Measurements from ENCODE around the gene FOLR2.

FOLR2 gene

DNA sequence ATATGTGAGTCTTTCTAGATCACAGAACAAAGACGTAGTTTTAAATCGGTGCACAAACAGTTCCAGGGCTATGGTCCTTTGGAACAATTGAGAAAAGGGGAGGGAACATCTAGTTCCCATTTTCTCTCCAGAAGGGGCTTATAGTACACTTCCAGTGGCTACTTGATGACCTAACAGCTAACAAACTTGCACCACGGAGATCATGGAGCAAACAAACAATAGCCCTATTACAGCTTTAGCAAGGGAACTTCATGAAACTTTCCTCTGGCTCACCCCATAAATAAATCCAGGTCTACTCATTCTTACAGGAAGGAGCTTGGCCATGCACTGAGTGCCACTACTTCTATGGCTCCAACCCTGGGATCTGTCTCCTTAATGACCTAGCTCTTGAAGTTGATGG is 8.3 kb upstream of the FOLR2 start:
- DNase-seq, result no peak

DNA sequence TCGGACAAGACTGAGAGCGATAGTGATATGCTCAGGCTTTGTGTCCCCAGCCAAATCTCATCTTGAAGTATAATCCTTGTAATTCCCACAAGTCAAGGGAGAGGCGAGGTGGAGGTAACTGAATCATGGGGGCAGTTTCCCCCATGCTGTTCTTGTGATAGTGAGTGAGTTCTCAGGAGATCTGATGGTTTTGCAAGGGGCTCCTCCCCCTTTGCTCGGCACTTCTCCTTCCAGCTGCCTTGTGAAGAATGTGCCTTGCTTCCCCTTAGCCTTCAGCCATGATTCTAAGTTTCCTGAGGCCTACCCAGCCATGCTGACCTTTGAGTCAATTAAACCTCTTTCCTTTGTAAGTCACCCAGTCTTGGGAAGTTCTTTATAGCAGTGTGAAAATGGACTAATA is 7.5 kb upstream of the FOLR2 start:
- no peak for DNase-seq

- DNase-seq, result no peak
Measured at GRCh38 chr11:72217841-72218240, 1.2 kb downstream of the FOLR2 start.

DNA sequence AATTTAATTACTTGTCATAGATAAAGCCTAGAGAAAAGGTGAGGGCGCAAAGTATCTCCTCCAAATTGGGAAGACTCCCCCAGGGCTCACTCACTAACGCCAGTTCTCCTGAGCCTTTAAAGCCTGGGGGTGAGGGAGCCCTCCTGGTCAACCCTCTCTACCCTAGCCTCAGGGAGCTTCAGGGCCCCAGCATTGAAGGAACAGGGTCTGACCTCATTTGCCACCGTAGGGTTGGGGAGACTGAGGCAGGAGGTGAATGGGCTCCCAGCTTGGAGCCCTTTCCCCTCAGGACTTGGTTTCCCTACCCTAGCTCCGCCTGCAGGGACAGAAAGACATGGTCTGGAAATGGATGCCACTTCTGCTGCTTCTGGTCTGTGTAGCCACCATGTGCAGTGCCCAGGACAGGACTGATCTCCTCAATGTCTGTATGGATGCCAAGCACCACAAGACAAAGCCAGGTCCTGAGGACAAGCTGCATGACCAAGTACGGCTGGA is 1.7 kb downstream of the FOLR2 start:
- DNase-seq, result no peak

DNA sequence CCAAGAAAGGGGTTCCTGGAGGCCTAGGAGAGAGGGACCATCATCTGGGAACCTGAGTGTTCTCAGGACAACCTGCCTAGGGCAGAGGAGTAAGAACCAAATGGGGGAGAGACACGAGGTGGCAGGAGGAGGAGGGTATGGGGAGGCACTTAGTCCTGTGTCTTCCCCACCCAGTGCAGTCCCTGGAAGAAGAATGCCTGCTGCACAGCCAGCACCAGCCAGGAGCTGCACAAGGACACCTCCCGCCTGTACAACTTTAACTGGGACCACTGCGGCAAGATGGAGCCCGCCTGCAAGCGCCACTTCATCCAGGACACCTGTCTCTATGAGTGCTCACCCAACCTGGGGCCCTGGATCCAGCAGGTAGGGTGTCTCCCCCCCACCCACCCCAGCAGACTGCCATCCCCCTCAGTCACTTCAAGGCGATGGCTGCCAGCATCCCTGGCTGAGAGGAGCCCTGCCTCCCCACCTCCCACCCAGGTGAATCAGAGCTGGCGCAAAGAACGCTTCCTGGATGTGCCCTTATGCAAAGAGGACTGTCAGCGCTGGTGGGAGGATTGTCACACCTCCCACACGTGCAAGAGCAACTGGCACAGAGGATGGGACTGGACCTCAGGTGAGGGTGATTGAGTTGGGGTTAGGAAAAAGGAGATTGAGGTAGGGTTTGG is 4.2 kb downstream of the FOLR2 start:
- DNase-seq, result no peak

DNA sequence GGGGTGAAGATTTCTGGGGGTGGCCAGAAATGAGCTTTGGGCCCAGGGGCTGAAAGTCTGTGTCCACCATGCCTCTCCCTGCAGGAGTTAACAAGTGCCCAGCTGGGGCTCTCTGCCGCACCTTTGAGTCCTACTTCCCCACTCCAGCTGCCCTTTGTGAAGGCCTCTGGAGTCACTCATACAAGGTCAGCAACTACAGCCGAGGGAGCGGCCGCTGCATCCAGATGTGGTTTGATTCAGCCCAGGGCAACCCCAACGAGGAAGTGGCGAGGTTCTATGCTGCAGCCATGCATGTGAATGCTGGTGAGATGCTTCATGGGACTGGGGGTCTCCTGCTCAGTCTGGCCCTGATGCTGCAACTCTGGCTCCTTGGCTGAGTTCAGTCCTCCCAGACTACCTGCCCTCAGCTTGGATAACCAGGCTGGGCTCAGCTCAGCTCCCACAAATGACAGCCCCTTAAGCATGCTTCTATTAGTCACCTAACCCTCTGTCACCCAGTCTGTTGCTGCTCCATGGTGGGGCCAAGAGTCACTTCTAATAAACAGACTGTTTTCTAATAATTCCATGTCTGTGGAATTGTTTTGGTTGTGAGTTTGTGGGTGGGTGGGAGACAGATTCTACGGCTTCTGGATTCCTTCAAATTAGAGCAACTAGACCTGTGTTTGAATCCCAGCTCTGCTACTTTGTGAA is 4.9 kb downstream of the FOLR2 start:
- no peak for DNase-seq

- no peak for DNase-seq
Measured at GRCh38 chr11:72222106-72222891, 5.7 kb downstream of the FOLR2 start.

DNA sequence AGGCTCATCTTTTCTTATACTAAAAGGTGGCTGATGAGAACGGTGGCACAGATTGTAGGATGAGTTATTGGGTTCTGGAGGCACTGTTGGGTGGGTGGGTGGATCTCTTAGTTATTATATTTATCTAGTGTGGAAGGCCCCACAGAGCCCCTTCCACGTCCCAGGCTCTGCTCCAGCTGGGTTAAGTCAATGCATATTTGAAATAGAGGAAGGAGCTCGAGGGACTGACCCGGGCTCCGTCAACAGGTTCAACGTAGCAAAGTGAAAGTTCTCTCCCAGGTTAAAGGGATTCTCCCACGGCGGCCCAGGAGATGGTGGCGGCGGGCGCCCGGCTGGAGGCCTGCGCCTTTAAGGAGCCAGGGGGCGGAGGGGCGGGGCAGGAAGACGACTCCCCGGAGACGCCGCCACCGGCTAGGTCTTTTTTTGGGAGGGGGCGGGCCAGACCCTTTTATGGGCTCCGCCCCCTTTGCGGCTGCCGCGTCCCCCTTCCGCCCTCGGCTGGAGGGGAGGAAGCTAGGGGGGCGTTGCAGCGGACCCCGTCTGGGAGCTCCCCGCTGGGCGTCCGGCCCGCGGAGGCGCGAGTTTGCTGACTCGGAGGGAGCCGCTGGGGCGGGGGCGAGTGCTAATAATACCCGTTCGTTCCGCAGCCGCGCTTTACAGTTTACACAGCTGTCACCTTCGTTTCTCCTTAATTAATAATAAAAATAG is 6.5 kb downstream of the FOLR2 start:
- DNase-seq, result peak; percentile 94

- DNase-seq, result peak; percentile 56
Measured at GRCh38 chr11:72223615-72224563, 7.3 kb downstream of the FOLR2 start.

DNA sequence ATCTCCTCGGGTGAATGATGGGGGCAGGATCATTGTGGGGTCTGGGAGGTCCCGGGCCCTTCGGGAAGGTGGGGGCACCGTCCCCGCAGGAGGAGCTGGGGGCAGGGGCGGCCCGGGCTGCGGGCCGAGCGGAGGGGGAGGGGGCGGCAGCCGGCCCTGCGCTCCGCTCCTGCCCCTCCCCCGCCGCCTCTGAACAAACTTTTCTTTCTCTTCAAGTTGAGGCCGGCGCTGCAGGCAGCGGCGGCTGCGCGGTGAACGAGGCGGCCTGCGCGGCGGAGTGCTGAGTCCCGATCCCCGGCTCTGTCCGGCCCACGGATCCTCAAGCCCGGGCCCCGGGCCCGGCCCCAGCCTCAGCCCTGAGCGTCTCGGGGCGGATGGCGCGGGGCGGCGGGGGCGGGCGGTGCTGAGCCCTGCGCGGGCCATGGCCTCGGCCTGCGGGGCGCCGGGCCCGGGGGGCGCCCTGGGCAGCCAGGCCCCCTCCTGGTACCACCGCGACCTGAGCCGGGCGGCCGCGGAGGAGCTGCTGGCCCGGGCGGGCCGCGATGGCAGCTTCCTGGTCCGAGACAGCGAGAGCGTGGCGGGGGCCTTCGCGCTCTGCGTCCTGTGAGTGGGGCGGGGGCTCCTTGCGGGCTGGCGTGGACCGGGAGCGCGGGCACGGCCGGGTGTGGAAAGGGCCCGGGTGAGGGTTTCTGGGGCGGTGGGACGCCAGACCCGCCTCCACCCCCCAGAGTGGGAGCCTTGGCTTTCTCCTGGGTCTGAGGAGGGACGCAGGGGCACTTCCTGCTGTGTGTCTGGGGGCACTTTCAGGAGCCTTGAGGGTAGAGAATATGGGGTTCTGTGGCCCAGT is 8.2 kb downstream of the FOLR2 start, which contains the start of gene INPPL1:
INPPL1 (plus strand) TSS at position 204 of the 847 bp plus-strand sequence; CDS start at position 422, 218 bp downstream.
- peak; percentile 60 for DNase-seq

DNA sequence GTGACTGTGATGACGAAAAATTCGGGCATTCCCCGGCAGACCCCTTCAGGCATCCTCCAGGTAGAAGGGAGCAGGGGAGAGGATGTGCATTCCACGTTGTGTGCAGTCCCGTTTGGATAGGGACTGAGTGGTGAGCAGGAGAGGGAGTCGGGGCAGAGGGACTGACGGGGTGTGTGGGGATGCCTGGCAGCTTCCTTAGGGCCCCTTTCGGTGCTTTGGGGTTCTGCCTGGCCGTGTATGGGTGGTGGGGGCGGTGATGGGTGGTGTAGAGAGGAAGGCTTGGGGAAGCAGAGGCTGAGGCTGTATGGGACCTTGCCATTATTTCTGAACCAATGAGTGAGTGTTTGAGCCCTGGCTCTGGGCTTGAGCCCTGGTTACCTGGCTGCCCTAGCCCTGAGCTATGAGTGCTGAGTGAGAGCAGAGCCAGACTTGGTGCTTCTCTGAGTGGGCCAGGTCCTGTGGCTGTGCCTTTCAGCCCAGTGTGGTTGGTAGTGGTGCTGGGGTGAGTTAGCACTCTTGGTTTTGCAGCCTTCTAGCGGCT is 8.9 kb downstream of the FOLR2 start:
- no peak for DNase-seq

- no peak for DNase-seq
Measured at GRCh38 chr11:72226701-72227100, 10.1 kb downstream of the FOLR2 start.

DNA sequence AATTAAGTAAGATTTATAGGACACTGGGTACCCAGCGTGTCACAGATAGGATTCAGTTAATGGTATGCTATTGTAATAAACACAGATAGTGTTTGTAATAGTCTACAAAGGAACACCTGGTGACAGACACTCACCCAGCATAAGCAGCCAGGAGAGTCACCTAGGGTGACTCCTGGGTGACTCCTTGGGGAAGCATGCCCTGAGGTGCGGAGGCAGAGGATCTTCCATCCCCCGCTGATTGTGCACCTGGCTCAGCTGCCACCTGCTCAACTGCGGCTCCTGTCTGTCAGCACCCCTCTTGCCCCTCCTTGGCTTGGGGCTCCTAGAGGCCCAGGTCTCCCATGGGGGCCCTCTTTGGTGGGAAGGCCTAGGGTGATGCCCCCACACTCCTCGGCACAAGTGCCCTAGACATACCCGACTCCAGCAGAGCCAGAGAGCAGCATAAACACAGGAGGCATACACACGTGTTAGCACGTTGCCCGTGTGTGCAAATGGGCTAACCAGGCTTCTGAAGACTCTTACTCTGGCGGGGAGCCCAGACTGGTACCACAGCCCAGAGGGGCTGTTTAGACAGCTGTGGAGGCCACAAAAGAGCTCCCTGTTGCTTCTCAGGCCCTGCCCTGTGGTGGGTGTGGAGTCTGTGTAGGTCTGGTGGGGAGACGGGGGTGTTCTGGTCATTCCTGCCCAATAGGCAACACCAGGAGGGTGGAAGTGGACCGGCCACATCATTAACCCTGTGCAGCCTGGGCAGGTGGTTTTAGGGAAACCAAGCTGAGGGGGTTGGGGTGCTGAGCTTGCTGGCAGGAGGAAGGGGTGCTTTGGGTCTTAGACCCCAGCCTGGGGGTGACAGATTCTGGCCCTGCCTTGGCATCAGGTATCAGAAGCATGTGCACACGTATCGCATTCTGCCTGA is 11.0 kb downstream of the FOLR2 start:
- no peak for DNase-seq

- no peak for DNase-seq
Measured at GRCh38 chr11:72228229-72228843, 11.7 kb downstream of the FOLR2 start.

DNA sequence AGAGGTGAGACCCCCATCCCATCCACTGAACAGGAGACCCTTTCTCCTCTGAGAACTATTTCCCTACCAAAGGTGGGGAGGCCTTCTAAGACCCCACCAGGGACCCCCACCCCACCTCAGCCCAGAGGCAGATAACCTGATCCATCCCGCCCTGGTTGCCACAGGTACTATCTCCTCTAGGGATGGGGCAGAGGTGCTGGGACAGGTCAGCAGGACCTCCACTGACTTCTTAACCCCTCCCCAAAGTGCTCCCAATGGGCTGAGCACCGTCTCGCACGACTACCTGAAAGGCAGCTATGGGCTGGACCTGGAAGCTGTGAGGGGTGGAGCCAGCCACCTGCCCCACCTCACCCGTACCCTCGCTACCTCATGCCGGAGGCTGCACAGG is 12.2 kb downstream of the FOLR2 start:
- no peak for DNase-seq

GRCh38 chr11:72229336-72229924 is 12.8 kb downstream of the FOLR2 start:
- no peak for DNase-seq

DNA sequence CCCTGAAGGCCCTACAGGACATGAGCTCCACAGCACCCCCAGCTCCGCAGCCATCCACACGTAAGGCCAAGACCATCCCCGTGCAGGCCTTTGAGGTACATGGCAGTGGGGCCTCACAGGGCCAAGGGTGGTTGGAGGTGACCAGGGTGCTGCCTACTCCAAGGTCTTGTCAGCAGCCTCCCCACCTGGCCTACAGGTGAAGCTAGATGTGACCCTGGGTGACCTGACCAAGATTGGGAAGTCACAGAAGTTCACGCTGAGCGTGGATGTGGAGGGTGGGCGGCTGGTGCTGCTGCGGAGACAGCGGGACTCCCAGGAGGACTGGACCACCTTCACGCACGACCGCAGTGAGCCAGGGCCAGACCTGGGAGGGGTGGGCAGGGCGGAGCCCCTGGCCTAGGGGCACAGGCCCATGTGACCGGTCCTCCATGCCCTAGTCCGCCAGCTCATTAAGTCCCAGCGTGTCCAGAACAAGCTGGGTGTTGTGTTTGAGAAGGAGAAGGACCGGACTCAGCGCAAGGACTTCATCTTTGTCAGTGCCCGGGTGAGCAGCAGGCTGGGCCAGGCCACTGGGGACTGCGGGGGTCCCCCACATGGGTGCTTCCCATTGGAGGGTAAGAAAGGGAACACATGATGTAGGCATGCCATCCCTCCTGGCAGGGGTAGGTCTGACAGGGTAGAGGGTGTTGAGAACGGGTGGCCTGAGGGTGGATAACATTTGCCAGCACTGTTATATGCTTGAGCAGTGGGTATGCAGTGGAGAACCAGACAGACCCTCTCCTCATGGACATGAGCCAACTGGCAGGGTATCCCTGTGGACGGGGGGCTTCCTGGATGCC is 13.6 kb downstream of the FOLR2 start:
- DNase-seq, result no peak
